Brain microvascular endothelial cell (primary cell): ENCODE measurements around the gene CLRN3.
A peak's percentile ranks its signal among the peaks of the same experiment; 100 is the strongest.

Experiments used
- DNase-seq: peaks from one replicate; pipeline ENCODE4 v3.0.0-alpha.2; 2020
- H3K27ac ChIP-seq: fragments of 250-450 bp; sonication (Bioruptor Pico); 2 replicates; pipeline ENCODE4 v1.5.1; 2020; ENCODE audit warnings: mild to moderate bottlenecking, moderate library complexity
- H3K27me3 ChIP-seq: fragments of 250-450 bp; sonication (Bioruptor Pico); replicated peaks from 2 replicates; pipeline ENCODE4 v1.5.1; 2020; ENCODE audit warnings: mild to moderate bottlenecking
- H3K36me3 ChIP-seq: fragments of 250-450 bp; sonication (Bioruptor Pico); replicated peaks from 2 replicates; pipeline ENCODE4 v1.5.1; 2020; ENCODE audit warnings: mild to moderate bottlenecking
- H3K4me3 ChIP-seq: 2 replicates; pipeline ENCODE4 v1.5.1; 2011; ENCODE audit warnings: low read depth, mild to moderate bottlenecking, control low read depth, low read length, moderate library complexity
- in situ Hi-C: cut with HindIII; loops from 2 replicates; pipeline ENCODE4 v1.10.0; 2017; ENCODE audit warnings: low sequenced_read_pairs, low pct_ligation_motif_present
- TF ChIP-seq, protein P1 (sequence below): IDR thresholded peaks from 2 replicates; pipeline ENCODE4 v1.5.1; 2011; ENCODE audit warnings: low read depth, mild to moderate bottlenecking, moderate library complexity, low read length, control low read depth, inconsistent platforms; ENCODE audit errors: missing control alignments

CLRN3 gene

DNA sequence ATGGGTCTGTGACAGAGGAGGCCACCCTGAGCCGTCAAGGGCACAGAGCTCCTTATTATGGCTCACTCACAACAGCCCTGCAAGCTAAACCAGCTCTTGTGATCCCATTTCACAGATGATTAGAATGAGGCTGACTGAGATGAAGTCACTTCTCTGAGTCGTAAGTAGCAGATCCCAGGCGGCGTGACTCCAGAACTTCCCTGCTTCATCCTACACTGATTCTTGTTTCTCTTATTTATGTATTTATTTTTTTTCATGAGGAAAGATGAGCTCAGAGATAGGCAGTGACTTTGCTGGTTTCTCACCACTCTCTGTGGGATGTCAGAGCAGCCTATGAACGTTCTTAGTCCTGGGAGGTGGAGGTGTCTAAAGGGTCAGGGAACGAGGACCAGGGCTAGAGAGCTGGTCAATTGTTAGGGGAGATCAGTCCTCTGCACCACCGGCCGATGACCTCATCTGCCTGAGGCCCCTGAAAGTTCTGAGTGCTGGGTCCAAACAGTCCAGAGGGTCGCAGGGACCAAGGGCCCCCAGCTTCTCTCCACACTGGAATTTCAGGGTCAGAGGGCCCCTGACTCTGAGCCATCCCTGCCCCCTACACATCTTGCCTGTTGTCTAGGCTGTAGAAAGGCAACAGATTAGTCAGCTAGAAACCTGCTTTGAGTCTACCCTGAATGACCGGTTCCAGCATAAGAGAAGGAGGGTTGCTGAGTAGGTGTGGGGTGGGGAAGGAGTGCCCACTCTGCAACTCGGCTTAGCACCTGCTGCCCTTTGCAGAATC lies 17.9 kb downstream of the CLRN3 start:
- Histone ChIP-seq H3K4me3 (no peak overlapping the region), H3K27ac (no peak overlapping the region), H3K27me3 (no peaks in the 10 kb centered on the region), H3K36me3 (no peaks in the 10 kb centered on the region)
- in situ Hi-C loops, result no loop called here
- TF ChIP-seq, protein P1, sequence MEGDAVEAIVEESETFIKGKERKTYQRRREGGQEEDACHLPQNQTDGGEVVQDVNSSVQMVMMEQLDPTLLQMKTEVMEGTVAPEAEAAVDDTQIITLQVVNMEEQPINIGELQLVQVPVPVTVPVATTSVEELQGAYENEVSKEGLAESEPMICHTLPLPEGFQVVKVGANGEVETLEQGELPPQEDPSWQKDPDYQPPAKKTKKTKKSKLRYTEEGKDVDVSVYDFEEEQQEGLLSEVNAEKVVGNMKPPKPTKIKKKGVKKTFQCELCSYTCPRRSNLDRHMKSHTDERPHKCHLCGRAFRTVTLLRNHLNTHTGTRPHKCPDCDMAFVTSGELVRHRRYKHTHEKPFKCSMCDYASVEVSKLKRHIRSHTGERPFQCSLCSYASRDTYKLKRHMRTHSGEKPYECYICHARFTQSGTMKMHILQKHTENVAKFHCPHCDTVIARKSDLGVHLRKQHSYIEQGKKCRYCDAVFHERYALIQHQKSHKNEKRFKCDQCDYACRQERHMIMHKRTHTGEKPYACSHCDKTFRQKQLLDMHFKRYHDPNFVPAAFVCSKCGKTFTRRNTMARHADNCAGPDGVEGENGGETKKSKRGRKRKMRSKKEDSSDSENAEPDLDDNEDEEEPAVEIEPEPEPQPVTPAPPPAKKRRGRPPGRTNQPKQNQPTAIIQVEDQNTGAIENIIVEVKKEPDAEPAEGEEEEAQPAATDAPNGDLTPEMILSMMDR, result no peak
- no peak for DNase-seq

DNA sequence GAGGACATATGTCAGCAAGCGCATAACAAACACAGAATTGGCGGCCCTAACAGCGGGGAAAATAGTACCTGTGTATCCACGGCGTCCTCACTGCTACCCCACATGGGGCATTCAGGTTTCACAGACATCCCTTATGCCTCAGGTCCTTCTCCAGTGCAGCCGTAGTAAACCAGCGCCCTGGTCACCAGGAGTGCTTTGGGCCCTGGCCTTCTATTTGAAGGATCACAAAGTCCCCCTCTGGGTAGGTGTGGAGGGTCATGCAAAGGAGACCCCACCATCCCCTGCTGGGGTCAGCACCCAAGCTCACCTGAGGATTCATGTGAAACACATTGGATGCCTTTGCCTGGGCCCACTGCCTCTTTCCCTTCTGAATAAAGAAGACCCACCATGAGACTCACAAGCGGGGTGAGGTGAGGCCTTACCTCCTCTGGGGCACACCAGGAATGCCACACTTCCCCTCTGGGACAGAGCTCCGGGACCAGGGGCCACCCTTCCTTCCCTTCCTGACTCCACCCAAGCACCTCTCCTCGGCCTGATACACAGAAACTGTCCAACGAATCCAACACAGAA lies 18.8 kb downstream of the CLRN3 start:
- Histone ChIP-seq H3K36me3 (no peaks in the 10 kb centered on the region), H3K27me3 (peaks cover 2% of the 10 kb centered on the region), H3K27ac (no peak overlapping the region), H3K4me3 (no peak overlapping the region)
- no peak for DNase-seq
- in situ Hi-C loops, result no loop called here
- TF ChIP-seq, protein P1, result no peak

DNA sequence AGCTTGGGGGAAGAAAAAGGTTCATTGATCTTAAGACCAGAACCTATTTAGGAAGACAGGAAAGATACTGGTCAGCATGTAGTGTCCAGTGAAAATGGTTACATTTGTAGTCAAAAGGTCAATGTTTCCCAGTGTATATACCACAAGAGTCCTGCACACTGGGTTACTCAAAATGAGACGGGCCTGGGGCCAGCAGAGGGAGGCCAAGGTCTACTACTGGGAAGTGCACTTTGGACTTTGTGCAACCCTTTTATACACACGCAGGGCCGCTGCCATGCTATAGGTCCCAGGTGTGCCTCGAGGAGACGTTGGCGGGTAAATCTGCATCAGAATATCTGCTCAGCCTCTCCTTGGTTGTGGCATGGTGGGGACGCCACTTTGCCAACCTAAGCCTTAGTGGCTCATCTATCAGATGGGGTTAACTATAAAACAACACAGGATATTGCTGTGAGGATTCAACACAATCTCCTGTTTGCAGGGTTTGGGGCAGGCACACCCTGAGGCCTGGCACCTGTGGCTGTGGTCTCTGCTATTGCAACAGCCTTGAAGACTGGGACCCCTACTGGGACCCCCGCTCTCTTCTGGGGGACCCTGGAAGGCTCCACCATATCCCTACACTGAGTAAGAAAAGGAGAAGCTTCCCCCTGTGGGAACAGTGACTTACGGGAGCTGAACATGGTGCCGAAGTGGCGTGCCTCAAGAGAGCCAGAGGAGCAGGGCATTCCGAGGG lies 19.7 kb downstream of the CLRN3 start:
- peak; percentile 12 for DNase-seq
- TF ChIP-seq, protein P1, result peak; percentile 57
- in situ Hi-C loops, result no loop called here
- Histone ChIP-seq H3K27me3 (peaks cover 2% of the 10 kb centered on the region), H3K27ac (no peak overlapping the region), H3K4me3 (no peak overlapping the region), H3K36me3 (no peaks in the 10 kb centered on the region)

DNA sequence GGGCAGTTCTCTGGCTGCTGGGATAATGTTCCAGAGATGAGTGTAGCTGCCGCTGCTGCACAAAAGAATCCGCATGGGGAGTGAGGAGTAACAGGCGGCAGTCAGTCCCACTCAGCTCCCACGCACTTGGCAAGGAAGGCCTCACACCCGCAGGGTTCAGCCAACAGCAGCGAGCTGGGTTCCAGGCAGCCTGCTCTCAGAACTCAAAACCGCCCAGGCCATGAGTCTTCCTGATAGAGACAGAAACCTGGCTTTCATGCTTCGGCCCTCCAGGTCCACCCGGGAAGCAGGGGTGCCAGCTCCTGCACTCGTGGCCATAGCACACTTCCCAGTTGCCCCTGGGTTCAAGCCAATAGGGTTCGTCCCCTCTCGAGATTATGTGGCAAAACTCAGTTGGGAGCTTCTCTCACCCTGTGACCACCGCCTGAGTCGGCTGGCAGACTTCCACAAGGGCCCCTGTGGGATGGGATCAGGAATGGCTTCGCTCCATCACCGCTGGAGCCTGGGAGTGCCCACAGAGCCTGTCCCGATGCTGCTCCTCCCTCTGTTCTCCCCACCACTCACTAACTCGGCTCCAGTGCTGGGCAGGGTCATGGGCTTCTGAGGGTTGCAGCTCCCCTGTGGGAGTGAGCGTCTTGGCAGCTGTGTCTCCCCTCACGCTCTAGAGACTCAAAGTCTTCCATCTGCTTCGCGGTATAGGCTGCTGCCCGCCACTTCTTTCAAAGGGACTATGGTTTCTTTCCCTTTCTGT lies 20.6 kb downstream of the CLRN3 start:
- no peak for DNase-seq
- in situ Hi-C loops, result no loop called here
- TF ChIP-seq, protein P1, result no peak

DNA sequence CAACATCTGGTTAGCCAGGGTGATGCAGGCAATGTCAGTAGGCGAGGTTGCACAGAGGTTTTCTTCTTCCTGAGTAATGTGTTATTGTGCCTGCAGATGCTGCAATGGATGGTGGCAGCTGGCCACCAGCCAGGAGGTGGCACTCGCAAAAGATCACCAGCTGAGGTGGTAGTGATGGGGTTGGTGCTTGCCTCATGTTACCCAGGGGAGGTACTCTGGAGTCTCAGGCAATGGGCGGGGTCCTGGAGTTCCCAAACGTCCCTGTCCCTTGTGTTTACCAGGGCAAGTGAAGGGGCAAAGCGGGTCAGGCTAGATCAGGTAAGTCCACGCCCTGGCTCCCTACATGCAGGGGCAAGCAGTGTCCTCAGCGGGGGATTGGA lies 21.1 kb downstream of the CLRN3 start:
- TF ChIP-seq, protein P1, result no peak
- Histone ChIP-seq H3K36me3 (no peaks in the 10 kb centered on the region), H3K27me3 (peaks cover 2% of the 10 kb centered on the region), H3K4me3 (no peak overlapping the region), H3K27ac (no peak overlapping the region)
- DNase-seq, result no peak
- in situ Hi-C loops, result no loop called here

More for the DNA sequence above, 20.6 kb downstream of the CLRN3 start:
- Histone ChIP-seq H3K27me3 (peaks cover 2% of the 10 kb centered on the region), H3K36me3 (no peaks in the 10 kb centered on the region), H3K27ac (no peak overlapping the region), H3K4me3 (no peak overlapping the region)
